K562 (cell line): ENCODE results near the gene CRACDL.

Source experiments
- ELF1 ChIP-seq: fragments of 200-800 bp; sonication (Bioruptor generic); IDR thresholded peaks from 2 replicates; pipeline ENCODE4 v1.6.1; 2016; ENCODE audit warnings: missing genetic modification characterization, missing compliant biosample characterization
- KAT7 ChIP-seq: sonication (generic); formaldehyde crosslinking; IDR thresholded peaks from 2 replicates; pipeline ENCODE4 v1.8.0; 2022; ENCODE audit warnings: missing genetic modification reagents, mild to moderate bottlenecking, borderline replicate concordance
- ZNF274 ChIP-seq: IDR thresholded peaks from 2 replicates; pipeline ENCODE4 v1.6.1; 2011; ENCODE audit warnings: low read depth, mild to moderate bottlenecking, low read length, moderate library complexity, borderline replicate concordance

DNA sequence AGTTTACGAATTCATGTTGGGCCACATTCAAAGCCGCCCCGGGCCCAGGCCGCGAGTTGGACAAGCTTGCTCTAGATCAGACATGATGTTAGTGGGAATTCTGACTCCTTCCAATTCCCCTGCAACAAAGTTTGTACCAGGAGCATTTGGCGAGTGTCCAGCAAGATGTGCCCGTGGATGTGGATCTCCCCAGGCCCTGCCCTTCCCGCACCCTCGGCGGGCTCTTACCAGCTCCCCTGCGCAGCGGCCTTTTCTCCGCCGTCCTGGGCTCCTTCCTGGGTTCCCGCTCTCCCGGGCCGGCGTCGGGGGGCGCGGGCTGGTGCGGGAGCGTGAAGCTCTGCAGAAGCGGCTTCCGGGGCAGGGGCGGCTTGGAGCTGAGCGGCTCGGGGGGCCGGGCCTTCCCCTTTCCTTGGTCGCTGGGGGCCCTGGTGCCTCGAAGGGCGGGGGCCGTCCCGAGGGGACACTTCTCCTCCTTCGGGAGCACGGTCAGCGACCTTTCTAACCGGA is 114.3 kb downstream of the CRACDL start:
- TF ChIP-seq KAT7 (CRISPR knock-in tag) (no peak), ZNF274 (no peak), ELF1 (tag) (no peak)
